PFSK-1 (cell line): ENCODE measurements around the gene BPGM.

ENCODE experiments used
- FOXP2 ChIP-seq: optimal IDR thresholded peaks from 2 replicates; pipeline ENCODE3; 2011; ENCODE audit warnings: borderline replicate concordance, control low read depth, inconsistent platforms; ENCODE audit not compliant: insufficient read depth; ENCODE audit errors: extremely low read length, extremely low read depth
- POLR2AphosphoS5 ChIP-seq: IDR thresholded peaks from 2 replicates; pipeline ENCODE4 v1.6.1; 2012; ENCODE audit warnings: low read depth, mild to moderate bottlenecking, control low read depth, low read length, moderate library complexity
- SIN3A ChIP-seq: IDR thresholded peaks from 2 replicates; pipeline ENCODE4 v1.6.1; 2012; ENCODE audit warnings: mild to moderate bottlenecking, low read length, moderate library complexity, borderline replicate concordance; ENCODE audit not compliant: insufficient read depth
- TAF1 ChIP-seq: IDR thresholded peaks from 2 replicates; pipeline ENCODE4 v1.6.1; 2012; ENCODE audit warnings: low read length, control low read depth, borderline replicate concordance; ENCODE audit not compliant: insufficient read depth
- TF ChIP-seq, protein P1 (sequence below), 2 experiments: IDR thresholded peaks; 2 replicates each; pipeline versions ENCODE4 v1.6.1 to v1.8.0; 2011 to 2012; ENCODE audit warnings: low read depth in 2 of 2, low read length in 2 of 2, control low read depth in 1 of 2, inconsistent platforms in 1 of 2, mild to moderate bottlenecking in 1 of 2, moderate library complexity in 1 of 2; ENCODE audit not compliant: insufficient read depth in 1 of 2

The BPGM gene

DNA sequence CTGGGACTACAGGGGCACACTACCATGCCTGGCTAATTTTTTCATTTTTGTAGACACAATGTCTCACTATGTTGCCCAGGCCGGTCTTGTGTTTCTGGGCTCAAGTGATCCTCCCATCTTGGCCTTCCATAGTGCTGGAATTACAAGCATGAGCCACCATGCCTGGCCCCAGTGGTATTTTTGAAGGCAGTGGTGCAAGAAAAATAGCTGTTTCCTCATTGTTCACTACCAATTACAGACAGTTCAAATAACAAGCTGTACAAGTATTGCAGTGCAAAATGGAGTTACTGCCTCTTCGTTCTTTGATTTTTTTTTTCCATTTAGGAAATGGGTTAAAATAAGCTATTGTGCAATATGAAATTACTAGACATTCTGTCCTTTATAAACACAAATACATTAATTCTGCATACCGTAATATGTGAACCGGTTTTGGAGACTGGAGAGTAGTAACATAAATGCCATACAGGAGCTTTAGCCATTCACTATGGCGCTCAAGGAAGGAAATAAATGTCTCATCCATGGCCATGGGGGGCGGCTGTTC, 35.0 kb upstream of the BPGM start:
- TF ChIP-seq FOXP2 = no peak
- TF ChIP-seq SIN3A = no peak
- TF ChIP-seq POLR2AphosphoS5 = no peak
- no peak for TF ChIP-seq TAF1

DNA sequence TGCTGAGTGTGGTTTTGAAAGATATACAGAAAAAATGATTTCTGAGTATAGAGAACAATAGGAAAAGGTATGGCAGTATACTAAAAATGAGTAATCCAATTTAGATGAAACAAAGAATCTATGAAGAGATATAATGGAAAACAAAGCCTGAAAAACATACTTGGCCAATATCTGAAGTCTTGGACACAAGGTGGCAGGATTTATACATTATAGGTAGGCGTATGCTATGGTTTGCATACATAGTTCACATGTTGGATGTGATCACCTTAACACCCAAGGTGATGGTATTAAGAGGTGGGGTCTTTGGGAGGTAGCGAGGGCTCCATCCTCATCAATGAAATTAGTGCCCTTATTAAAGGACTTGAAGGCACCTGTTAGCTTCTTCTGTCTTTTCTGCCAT, 34.5 kb upstream of the BPGM start:
- TF ChIP-seq FOXP2 (no peak), POLR2AphosphoS5 (no peak), TAF1 (no peak), SIN3A (no peak)
- TF ChIP-seq, protein P1, sequence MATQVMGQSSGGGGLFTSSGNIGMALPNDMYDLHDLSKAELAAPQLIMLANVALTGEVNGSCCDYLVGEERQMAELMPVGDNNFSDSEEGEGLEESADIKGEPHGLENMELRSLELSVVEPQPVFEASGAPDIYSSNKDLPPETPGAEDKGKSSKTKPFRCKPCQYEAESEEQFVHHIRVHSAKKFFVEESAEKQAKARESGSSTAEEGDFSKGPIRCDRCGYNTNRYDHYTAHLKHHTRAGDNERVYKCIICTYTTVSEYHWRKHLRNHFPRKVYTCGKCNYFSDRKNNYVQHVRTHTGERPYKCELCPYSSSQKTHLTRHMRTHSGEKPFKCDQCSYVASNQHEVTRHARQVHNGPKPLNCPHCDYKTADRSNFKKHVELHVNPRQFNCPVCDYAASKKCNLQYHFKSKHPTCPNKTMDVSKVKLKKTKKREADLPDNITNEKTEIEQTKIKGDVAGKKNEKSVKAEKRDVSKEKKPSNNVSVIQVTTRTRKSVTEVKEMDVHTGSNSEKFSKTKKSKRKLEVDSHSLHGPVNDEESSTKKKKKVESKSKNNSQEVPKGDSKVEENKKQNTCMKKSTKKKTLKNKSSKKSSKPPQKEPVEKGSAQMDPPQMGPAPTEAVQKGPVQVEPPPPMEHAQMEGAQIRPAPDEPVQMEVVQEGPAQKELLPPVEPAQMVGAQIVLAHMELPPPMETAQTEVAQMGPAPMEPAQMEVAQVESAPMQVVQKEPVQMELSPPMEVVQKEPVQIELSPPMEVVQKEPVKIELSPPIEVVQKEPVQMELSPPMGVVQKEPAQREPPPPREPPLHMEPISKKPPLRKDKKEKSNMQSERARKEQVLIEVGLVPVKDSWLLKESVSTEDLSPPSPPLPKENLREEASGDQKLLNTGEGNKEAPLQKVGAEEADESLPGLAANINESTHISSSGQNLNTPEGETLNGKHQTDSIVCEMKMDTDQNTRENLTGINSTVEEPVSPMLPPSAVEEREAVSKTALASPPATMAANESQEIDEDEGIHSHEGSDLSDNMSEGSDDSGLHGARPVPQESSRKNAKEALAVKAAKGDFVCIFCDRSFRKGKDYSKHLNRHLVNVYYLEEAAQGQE (IDR thresholded peaks at IDR 0.05; ENCODE audit: insufficient read depth in 1 of 2, low read depth in 2 of 2, low read length in 2 of 2) = no peak

DNA sequence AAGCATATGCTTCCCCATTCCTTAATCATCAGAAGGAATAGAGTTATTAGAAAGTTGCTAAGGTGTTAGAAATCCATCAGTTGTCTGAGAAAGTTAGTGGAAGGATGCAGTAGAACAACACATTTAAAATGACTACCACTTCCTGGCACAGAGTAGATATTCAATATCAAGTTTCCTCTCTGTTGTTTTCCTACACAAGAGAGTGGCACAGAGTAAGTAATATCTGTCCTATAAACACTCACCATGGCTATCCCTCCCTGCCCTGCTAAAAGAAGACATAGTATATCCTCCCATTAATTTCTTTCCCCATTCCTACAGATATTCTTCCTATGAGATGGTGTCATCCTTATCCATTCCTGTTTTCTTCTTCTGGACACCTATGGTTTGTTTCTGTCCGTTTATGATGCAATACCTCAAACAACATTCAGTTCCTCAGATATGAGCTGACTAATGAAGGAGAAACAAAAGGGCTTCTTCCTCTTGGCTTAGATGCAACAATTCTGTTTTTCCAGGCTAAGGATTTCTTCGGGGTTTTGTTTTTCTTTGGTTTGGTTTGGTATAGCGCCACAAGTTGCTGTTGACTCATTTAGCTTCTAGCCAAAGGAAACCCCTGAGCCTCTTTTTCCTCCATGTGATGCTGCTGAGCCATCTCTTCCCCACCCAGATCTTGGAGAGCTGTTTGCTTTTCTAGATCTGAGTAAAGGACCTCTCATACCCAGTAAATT, 32.9 kb upstream of the BPGM start:
- TF ChIP-seq TAF1 = no peak; the same call in 1 of the 2 replicates
- no peak for TF ChIP-seq POLR2AphosphoS5
- TF ChIP-seq SIN3A = no peak
- TF ChIP-seq, protein P1 (IDR thresholded peaks at IDR 0.05; ENCODE audit: insufficient read depth in 1 of 2, low read depth in 2 of 2, low read length in 2 of 2) = no peak
- no peak for TF ChIP-seq FOXP2

DNA sequence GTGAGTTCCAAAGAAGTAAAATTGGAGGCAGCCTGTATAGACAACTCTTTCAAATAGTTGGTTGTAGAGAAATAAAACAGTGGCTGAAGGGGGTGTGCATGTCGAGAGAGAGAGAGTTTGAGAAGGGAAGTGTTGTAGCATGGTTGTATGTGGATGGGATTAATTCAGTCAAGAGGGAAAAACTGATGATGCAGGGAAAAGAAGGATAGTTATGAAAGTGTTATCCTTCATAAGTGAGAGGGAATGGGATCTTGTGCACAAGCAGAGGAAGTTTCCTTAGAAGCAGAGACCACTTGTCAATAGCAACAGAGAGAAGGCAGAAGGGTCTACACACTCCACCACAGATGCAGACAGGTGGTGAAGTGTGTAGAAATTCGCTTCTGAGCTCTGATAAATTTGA, 30.0 kb upstream of the BPGM start:
- TF ChIP-seq FOXP2 = no peak
- TF ChIP-seq SIN3A = no peak
- TF ChIP-seq TAF1 = no peak
- TF ChIP-seq POLR2AphosphoS5 = no peak
- TF ChIP-seq, protein P1 (IDR thresholded peaks at IDR 0.05; ENCODE audit: insufficient read depth in 1 of 2, low read depth in 2 of 2, low read length in 2 of 2) = no peak

DNA sequence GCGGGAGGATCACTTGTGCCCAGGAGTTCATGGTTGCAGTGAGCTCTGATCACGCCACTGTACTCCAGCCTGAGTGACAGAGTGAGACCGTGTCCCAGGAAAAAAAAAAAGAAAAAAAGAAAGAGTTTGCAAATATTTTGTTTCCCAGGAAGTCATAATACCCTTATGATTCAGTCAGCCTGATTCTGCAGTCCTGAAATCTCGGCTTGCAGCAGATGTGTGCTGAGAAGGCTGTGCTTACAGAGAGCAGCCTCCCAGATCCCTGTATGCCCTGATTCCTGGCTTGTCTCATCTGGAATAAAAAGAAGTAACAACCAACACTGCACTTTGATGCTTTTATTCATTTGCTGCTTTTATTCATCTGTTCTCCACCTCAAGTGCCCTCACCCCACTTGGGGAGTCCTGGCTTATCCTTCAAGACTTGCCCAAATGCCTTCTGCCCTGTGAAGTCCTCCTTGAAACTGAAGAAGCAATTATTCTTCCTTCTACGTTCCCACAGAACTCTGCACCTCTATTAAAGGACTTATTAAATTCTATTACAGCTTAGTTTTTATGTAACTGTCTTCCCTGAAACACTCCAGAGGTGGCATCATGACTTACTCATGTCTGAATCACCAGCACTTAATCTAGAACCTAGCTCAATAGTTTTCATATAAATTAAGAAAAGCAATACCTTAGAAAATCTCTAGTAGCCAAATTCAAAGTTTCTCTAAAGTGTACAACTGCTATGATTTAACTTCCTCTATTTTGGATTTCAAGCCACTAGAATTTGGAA, 27.7 kb upstream of the BPGM start:
- TF ChIP-seq TAF1 = no peak
- TF ChIP-seq POLR2AphosphoS5 = no peak
- TF ChIP-seq SIN3A = no peak
- no peak for TF ChIP-seq FOXP2
- TF ChIP-seq, protein P1 (IDR thresholded peaks at IDR 0.05; ENCODE audit: insufficient read depth in 1 of 2, low read depth in 2 of 2, low read length in 2 of 2) = no peak
